ENCODE data around the gene AK5.
"Not testable (repeated sequence)": the region's sequence is repeated elsewhere in the genome, so short reads cannot be mapped to it uniquely, and the experiment has no call there.

AK5 gene

GRCh38 chr1:77415579-77415978 is 133.8 kb downstream of the AK5 start:
- Histone ChIP-seq H3K4me3 (ENCODE audit: low read length, poor library complexity, severe bottlenecking) (no peak overlapping the region), H3K9ac (ENCODE audit: low read depth, low read length, poor library complexity, severe bottlenecking) (no peak overlapping the region), H3K36me3 (ENCODE audit: insufficient read depth, low read length) (no peaks in the 10 kb centered on the region), H3K79me2 (ENCODE audit: insufficient read depth, low read length) (no peaks in the 10 kb centered on the region), H2AFZ (ENCODE audit: low read length) (no peak overlapping the region), H3K9me3 (ENCODE audit: insufficient read depth, low read depth, low read length) (no peaks in the 10 kb centered on the region), H3K9me2 (replicated peaks; ENCODE audit: low read depth, low read length) (no peaks in the 10 kb centered on the region), H4K20me1 (ENCODE audit: insufficient read depth, low read length, poor library complexity, severe bottlenecking) (no peaks in the 10 kb centered on the region), H3K4me1 (ENCODE audit: insufficient read depth, low read length, poor library complexity, severe bottlenecking) (peaks cover 12% of the 10 kb centered on the region), H3F3A (ENCODE audit: low read depth) (no peaks in the 10 kb centered on the region), H3K27me3 (ENCODE audit: insufficient read depth, low read length, poor library complexity, severe bottlenecking) (no peaks in the 10 kb centered on the region), H3K4me2 (ENCODE audit: low read depth, low read length, poor library complexity, severe bottlenecking) (no peak overlapping the region)
- TF ChIP-seq CTCF (conservative IDR thresholded peaks at IDR 0.05; ENCODE audit: low read length), result no peak

GRCh38 chr1:77416692-77417450 is 135.1 kb downstream of the AK5 start:
- no peaks in the 10 kb centered on the region for H4K20me1 ChIP-seq (ENCODE audit: insufficient read depth, low read length, poor library complexity, severe bottlenecking)
- H3K9me3 ChIP-seq (ENCODE audit: insufficient read depth, low read depth, low read length), result no peaks in the 10 kb centered on the region
- no peak overlapping the region for H3K4me2 ChIP-seq (ENCODE audit: low read depth, low read length, poor library complexity, severe bottlenecking)
- no peaks in the 10 kb centered on the region for H3K9me2 ChIP-seq (replicated peaks; ENCODE audit: low read depth, low read length)
- H3K9ac ChIP-seq (ENCODE audit: low read depth, low read length, poor library complexity, severe bottlenecking), result no peak overlapping the region
- H3K4me1 ChIP-seq (ENCODE audit: insufficient read depth, low read length, poor library complexity, severe bottlenecking), result peaks cover 16% of the 10 kb centered on the region
- no peaks in the 10 kb centered on the region for H3K27me3 ChIP-seq (ENCODE audit: insufficient read depth, low read length, poor library complexity, severe bottlenecking)
- H3K79me2 ChIP-seq (ENCODE audit: insufficient read depth, low read length), result no peaks in the 10 kb centered on the region
- no peak overlapping the region for H2AFZ ChIP-seq (ENCODE audit: low read length)
- H3F3A ChIP-seq (ENCODE audit: low read depth), result no peaks in the 10 kb centered on the region
- TF ChIP-seq EZH2phosphoT487 (IDR thresholded peaks at IDR 0.05; ENCODE audit: borderline replicate concordance) (no peak), CTCF (conservative IDR thresholded peaks at IDR 0.05; ENCODE audit: low read length) (peak; percentile 62)
- no peaks in the 10 kb centered on the region for H3K36me3 ChIP-seq (ENCODE audit: insufficient read depth, low read length)
- no peak overlapping the region for H3K4me3 ChIP-seq (ENCODE audit: low read length, poor library complexity, severe bottlenecking)

GRCh38 chr1:77418055-77418454 is 136.2 kb downstream of the AK5 start:
- not testable (repeated sequence) for H3K9me2 ChIP-seq (replicated peaks; ENCODE audit: low read depth, low read length); H3K4me3 ChIP-seq (ENCODE audit: low read length, poor library complexity, severe bottlenecking)

More at GRCh38 chr1:77418055-77418454, 136.2 kb downstream of the AK5 start:
- not testable (repeated sequence) for H3K9ac ChIP-seq (ENCODE audit: low read depth, low read length, poor library complexity, severe bottlenecking); H2AFZ ChIP-seq (ENCODE audit: low read length); H3K9me3 ChIP-seq (ENCODE audit: insufficient read depth, low read depth, low read length); H3K4me2 ChIP-seq (ENCODE audit: low read depth, low read length, poor library complexity, severe bottlenecking); H4K20me1 ChIP-seq (ENCODE audit: insufficient read depth, low read length, poor library complexity, severe bottlenecking); H3K36me3 ChIP-seq (ENCODE audit: insufficient read depth, low read length); H3F3A ChIP-seq (ENCODE audit: low read depth); H3K27me3 ChIP-seq (ENCODE audit: insufficient read depth, low read length, poor library complexity, severe bottlenecking); H3K79me2 ChIP-seq (ENCODE audit: insufficient read depth, low read length)
- peaks cover 15% of the 10 kb centered on the region for H3K4me1 ChIP-seq (ENCODE audit: insufficient read depth, low read length, poor library complexity, severe bottlenecking)

Measured in Loucy (cell line).